ENCODE data around the gene CISTR. TPM values are rescaled to one million over a fixed set of nuclear protein-coding genes. Genes with fewer than 3 reads are reported as not detected.

CISTR gene
- total and polyA plus RNA-seq, 8 donors: not detected

- Histone ChIP-seq H3K9me3 (no peaks in the 10 kb centered on the region), H3K27me3 (peaks cover 0 to 96% (median 47%) of the 10 kb centered on the region in 3 donors), H3K36me3 (no peaks in the 10 kb centered on the region), H3K4me1 (peaks cover 0 to 46% (median 26%) of the 10 kb centered on the region in 4 donors), H3K27ac (no peak overlapping the region), H3K4me3 (peak overlapping the region in 1 of 4 donors; percentile 12)
- TF ChIP-seq POLR2A (IDR thresholded peaks at IDR 0.05) (no peak), CTCF (IDR thresholded peaks at IDR 0.05) (peak in 5 of 7 experiments; percentile 56 to 95 (median 84)), EP300 (IDR thresholded peaks at IDR 0.05) (no peak)
- DNase-seq: peak; percentile 85 to 91
- 7 to 20% (median 9%) methylated on average over 5 to 17 of the region's 17 CpGs for WGBS, 5 donors
- intact Hi-C loops (cut with DNase I; ENCODE audit: low total_unique reads): no loop called here
Observed at GRCh38 chr12:53757101-53757770, 5.5 kb upstream of the CISTR start.

DNA sequence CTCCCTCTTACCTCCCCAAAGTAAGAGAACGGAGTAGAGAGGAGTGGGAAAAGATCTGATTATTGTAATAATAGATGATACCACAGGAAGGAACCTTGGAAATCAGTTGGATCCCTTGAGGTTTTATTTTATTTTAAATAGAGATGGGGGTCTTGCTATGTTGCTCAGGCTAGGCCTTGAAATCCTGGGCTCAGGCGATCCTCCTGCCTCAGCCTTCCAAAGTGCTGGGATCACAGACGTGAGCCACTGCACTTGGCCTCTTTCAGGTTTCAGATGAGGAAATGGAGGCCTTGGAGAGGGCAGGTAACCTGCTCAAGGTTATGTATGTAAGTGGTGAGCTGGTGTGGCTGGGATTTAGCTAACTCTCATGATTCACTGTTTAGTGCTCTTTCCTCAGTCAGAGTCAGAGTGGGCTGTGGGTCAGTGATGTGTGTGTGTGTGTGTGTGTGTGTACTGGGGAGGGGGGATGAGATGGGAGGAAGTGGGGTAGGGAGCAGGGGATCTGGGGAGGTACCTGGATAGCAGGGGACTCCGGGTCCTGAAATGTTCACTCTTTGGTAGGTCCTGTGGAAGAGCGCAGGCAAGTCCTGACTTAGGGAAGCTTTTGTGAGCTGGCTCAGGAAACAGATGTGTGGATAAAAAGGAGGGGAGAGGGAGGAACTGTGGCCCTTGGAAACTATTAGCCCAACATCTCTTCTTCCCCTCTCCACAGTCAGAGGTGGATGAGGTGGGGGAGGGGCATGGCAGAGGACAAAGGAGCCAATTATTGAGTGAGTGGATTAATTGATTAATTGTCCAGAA lies 4.7 kb upstream of the CISTR start:
- H3K4me1 ChIP-seq: peaks cover 6 to 53% (median 33%) of the 10 kb centered on the region in 4 donors
- H3K9me3 ChIP-seq: no peaks in the 10 kb centered on the region
- intact Hi-C loops (cut with DNase I; ENCODE audit: low total_unique reads): no loop called here
- TF ChIP-seq CTCF (IDR thresholded peaks at IDR 0.05) (no peak), POLR2AphosphoS5 (IDR thresholded peaks at IDR 0.05) (no peak), EP300 (IDR thresholded peaks at IDR 0.05) (no peak), POLR2A (IDR thresholded peaks at IDR 0.05) (no peak)
- no peak for DNase-seq
- peak overlapping the region in 1 of 4 donors; percentile 12 for H3K4me3 ChIP-seq
- WGBS, 5 donors: 77 to 89% (median 82%) methylated on average over 5 of the region's 5 CpGs
- no peak overlapping the region for H3K27ac ChIP-seq
- no peaks in the 10 kb centered on the region for H3K36me3 ChIP-seq
- H3K27me3 ChIP-seq: peaks cover 0 to 96% (median 48%) of the 10 kb centered on the region in 3 donors

DNA sequence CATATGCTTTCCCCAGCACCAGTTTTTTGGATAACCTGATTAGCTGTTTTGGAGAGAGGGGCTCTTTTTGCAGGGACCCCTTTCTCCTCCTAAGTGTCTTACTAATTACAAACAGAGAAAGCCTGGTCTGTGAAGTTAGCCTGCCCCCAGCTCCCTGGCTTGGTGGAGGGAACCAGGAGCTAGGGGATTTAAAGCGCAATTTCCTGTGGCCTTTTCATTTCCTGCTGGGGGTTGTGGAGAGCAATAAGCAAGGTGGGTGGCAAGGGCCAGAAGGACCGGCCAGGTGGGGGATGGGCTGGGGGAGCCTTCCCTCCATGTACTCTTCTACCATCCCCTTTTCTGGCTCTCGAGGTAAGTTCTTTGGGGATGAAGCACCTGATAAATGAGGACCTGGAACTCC lies 4.1 kb upstream of the CISTR start:
- no peak overlapping the region for H3K4me3 ChIP-seq
- 49 to 59% (median 53%) methylated on average over 3 of the region's 3 CpGs for WGBS, 5 donors
- H3K27me3 ChIP-seq: peaks cover 0 to 96% (median 48%) of the 10 kb centered on the region in 3 donors
- peaks cover 12 to 59% (median 39%) of the 10 kb centered on the region in 4 donors for H3K4me1 ChIP-seq
- H3K9me3 ChIP-seq: no peaks in the 10 kb centered on the region
- no peak for DNase-seq
- intact Hi-C loops (cut with DNase I; ENCODE audit: low total_unique reads): no loop called here
- no peak overlapping the region for H3K27ac ChIP-seq
- TF ChIP-seq EP300 (IDR thresholded peaks at IDR 0.05) (no peak), CTCF (IDR thresholded peaks at IDR 0.05) (no peak), POLR2A (IDR thresholded peaks at IDR 0.05) (no peak)
- no peaks in the 10 kb centered on the region for H3K36me3 ChIP-seq

DNA sequence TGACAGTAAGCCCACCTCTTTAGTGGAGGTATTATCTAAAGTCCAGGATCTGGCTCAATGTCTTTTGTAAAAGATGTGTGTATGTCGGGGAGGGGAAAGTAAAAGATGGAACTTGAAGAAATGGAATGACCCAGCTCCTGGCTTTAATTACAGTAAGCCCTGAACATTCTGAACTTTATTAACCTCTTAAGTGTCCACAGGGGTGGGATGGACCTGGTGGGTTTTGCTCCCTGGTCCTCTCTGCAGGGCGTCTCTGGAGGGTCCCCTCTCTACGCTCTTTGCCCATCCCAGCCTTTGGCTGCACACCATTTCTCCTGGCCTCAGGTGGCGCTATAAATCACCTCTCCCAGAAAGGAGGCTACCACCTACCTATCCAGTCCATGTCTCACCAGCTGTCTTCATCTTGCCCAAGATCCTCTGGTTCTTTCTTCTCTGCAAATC lies 3.7 kb upstream of the CISTR start:
- no peak for TF ChIP-seq EP300 (IDR thresholded peaks at IDR 0.05)
- no peak for TF ChIP-seq POLR2AphosphoS5 (IDR thresholded peaks at IDR 0.05)
- no peak for TF ChIP-seq CTCF (IDR thresholded peaks at IDR 0.05)
- TF ChIP-seq POLR2A (IDR thresholded peaks at IDR 0.05): no peak
- WGBS, 5 donors: 71 to 78% (median 73%) methylated on average over 4 of the region's 4 CpGs

More for the DNA sequence above, 3.7 kb upstream of the CISTR start:
- DNase-seq: no peak
- Histone ChIP-seq H3K4me1 (peaks cover 17 to 63% (median 44%) of the 10 kb centered on the region in 4 donors), H3K27me3 (peaks cover 0 to 96% (median 48%) of the 10 kb centered on the region in 3 donors), H3K9me3 (no peaks in the 10 kb centered on the region), H3K4me3 (no peak overlapping the region), H3K27ac (no peak overlapping the region), H3K36me3 (no peaks in the 10 kb centered on the region)
- intact Hi-C loops (cut with DNase I; ENCODE audit: low total_unique reads): no loop called here

Measured in stomach (tissue), 9 donors.